NCI-H82 treated with DMSO at 0.1 percent for 48 hours (cell line): ENCODE results near the gene PAGE3.

Source experiments
- DNase-seq: peaks from one replicate; lab custom pipeline; 2025; ENCODE audit not compliant: unreplicated experiment; lab: John Stamatoyannopoulos, UW

Gene PAGE3

GRCh38 chrX:55264816-55265215 is at the start of gene PAGE3:
PAGE3 (minus strand) TSS chrX:55264916; CDS start chrX:55263903, 1,013 bp downstream.
- no peak for DNase-seq

- no peak for DNase-seq
These were observed 47.9 kb upstream of the PAGE3 start for GRCh38 chrX:55312655-55313054.

GRCh38 chrX:55290963-55291362 is 26.2 kb upstream of the PAGE3 start:
- no peak for DNase-seq

- DNase-seq = no peak
These were observed 15.1 kb upstream of the PAGE3 start for GRCh38 chrX:55279832-55280231.

GRCh38 chrX:55260806-55261205 is 3.9 kb downstream of the PAGE3 start:
- no peak for DNase-seq

GRCh38 chrX:55253528-55253927 is 11.2 kb downstream of the PAGE3 start:
- no peak for DNase-seq

GRCh38 chrX:55240788-55241340 is 23.9 kb downstream of the PAGE3 start:
- DNase-seq = no peak

- no peak for DNase-seq
These were observed 44.5 kb downstream of the PAGE3 start, which contains the start of gene PAGE5 for GRCh38 chrX:55220119-55220794. PAGE5 (plus strand) TSS chrX:55220346; CDS start chrX:55221383, 1,037 bp downstream.

GRCh38 chrX:55213381-55213780 is 51.3 kb downstream of the PAGE3 start:
- DNase-seq = no peak

- DNase-seq = no peak
These were observed 53.6 kb downstream of the PAGE3 start for GRCh38 chrX:55210931-55211677.
